Nucleus accumbens (tissue), 56 donors: ENCODE data around the gene OPCML.

Experiments
- DNase-seq, 56 donors: peaks; one replicate each; lab custom pipeline; 2025; lab: John Stamatoyannopoulos, UW

Gene OPCML

GRCh38 chr11:133531971-133532651 lies at the start of gene OPCML:
TSS of gene OPCML (minus strand) at chr11:133532501.
- peak in 33 of 56 donors; percentile 14 to 73 (median 38) for DNase-seq

GRCh38 chr11:133581091-133581490 lies 48.8 kb upstream of the OPCML start:
- DNase-seq: no peak

GRCh38 chr11:133579165-133580031 lies 47.1 kb upstream of the OPCML start:
- DNase-seq: no peak

GRCh38 chr11:133577403-133577802 lies 45.1 kb upstream of the OPCML start:
- no peak for DNase-seq

GRCh38 chr11:133576351-133576750 lies 44.0 kb upstream of the OPCML start:
- DNase-seq: no peak

- DNase-seq: no peak
Observed at GRCh38 chr11:133573081-133573480, 40.8 kb upstream of the OPCML start.

GRCh38 chr11:133570376-133570775 lies 38.1 kb upstream of the OPCML start:
- DNase-seq: no peak

- DNase-seq: no peak
Observed at GRCh38 chr11:133563505-133564025, 31.3 kb upstream of the OPCML start.

GRCh38 chr11:133560472-133560855 lies 28.2 kb upstream of the OPCML start:
- no peak for DNase-seq

- no peak for DNase-seq
Observed at GRCh38 chr11:133559833-133560471, 27.7 kb upstream of the OPCML start.

- DNase-seq: no peak
Observed at GRCh38 chr11:133559382-133559781, 27.1 kb upstream of the OPCML start.

- no peak for DNase-seq
Observed at GRCh38 chr11:133555034-133555433, 22.7 kb upstream of the OPCML start.

GRCh38 chr11:133553885-133554740 lies 21.8 kb upstream of the OPCML start:
- DNase-seq: no peak

- no peak for DNase-seq
Observed at GRCh38 chr11:133552938-133553337, 20.6 kb upstream of the OPCML start.

- no peak for DNase-seq
Observed at GRCh38 chr11:133551064-133551463, 18.8 kb upstream of the OPCML start.

- DNase-seq: no peak
Observed at GRCh38 chr11:133549826-133550225, 17.5 kb upstream of the OPCML start.

- no peak for DNase-seq
Observed at GRCh38 chr11:133548641-133549040, 16.3 kb upstream of the OPCML start.

GRCh38 chr11:133547808-133548494 lies 15.7 kb upstream of the OPCML start:
- no peak for DNase-seq

- DNase-seq: no peak
Observed at GRCh38 chr11:133545199-133545803, 13.0 kb upstream of the OPCML start.
